Gastroesophageal sphincter (tissue), 3 donors: ENCODE results near the gene RNF114.

Experiments
- POLR2A ChIP-seq, 2 donors: fragments of 450-650 bp; IDR thresholded peaks; one replicate each; pipeline ENCODE4 v1.6.1; 2017; ENCODE audit warnings: antibody characterized with exemption in 2 of 2, mild to moderate bottlenecking in 2 of 2, moderate library complexity in 1 of 2
- TF ChIP-seq, protein P1 (sequence below), 4 experiments: fragments of 200-600 bp in 2 of 4; fragments of 450-650 bp in 2 of 4; sonication (generic) in 1 of 4; IDR thresholded peaks; one replicate each; pipeline ENCODE4 v1.5.1; 2017 to 2019; ENCODE audit warnings: antibody characterized with exemption in 4 of 4, mild to moderate bottlenecking in 2 of 4, moderate library complexity in 2 of 4

DNA sequence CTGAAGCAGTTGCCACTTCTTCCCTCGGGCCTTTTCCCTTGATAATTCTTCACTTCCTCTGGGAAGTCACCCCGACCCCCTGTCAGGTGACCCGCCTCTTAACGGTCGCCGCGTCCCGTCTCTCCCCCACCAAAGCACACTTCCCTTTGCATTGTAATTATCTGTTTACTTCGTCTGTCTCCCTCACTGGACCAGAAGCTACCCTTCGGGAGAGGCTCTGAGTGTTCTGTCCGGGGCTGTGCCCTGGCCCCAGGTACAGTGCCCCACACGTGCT is 45.8 kb downstream of the RNF114 start:
- TF ChIP-seq POLR2A (IDR thresholded peaks at IDR 0.05) = no peak
- TF ChIP-seq, protein P1, sequence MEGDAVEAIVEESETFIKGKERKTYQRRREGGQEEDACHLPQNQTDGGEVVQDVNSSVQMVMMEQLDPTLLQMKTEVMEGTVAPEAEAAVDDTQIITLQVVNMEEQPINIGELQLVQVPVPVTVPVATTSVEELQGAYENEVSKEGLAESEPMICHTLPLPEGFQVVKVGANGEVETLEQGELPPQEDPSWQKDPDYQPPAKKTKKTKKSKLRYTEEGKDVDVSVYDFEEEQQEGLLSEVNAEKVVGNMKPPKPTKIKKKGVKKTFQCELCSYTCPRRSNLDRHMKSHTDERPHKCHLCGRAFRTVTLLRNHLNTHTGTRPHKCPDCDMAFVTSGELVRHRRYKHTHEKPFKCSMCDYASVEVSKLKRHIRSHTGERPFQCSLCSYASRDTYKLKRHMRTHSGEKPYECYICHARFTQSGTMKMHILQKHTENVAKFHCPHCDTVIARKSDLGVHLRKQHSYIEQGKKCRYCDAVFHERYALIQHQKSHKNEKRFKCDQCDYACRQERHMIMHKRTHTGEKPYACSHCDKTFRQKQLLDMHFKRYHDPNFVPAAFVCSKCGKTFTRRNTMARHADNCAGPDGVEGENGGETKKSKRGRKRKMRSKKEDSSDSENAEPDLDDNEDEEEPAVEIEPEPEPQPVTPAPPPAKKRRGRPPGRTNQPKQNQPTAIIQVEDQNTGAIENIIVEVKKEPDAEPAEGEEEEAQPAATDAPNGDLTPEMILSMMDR (IDR thresholded peaks at IDR 0.05) = no peak
